Cortex of kidney (tissue), 1 donor: ENCODE data around the gene RNF166.

Source experiments
- DNase-seq: peaks from one replicate; lab custom pipeline; 2025; lab: John Stamatoyannopoulos, UW

The RNF166 gene

DNA sequence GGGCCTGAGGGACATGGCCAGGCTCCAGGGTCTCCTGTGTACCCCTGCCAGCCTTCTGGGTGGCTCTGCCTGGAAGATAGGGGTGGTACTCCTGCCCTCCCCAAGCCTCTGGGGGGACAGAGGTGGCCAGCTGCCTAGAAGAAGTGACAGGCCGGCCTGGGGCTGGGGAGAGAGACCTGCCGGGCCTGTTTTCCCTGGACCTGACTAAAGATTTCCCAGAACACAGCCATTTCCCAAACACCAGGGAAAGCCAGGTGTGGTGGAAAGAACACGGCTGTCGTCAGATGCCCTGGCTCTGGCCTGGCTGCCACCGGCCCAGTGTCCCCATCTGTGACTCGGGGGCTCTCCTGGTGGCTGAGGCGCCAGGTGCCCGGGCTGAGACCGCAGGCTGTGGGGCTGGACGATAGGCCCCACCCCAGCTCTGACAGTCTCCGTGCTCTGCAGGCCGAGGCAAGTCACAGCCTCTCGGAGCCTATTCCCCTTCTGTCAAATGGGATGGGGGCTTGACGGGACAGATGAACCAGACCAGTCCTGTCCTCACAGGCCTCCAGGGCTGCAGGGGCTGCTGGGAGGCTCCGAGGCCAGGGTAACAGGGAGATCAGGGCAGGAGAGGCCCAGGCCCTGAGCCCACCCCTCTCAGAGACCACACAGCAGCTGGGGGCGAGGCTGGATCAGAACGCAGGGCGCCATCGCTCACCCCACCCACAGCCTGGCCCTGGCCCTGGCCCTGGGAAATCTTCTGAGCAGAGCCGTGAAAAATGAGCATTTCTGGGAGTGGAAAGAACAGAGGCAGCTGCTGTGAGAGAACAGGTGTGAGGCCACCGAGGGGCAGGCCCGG is 33.1 kb upstream of the RNF166 start:
- no peak for DNase-seq

DNA sequence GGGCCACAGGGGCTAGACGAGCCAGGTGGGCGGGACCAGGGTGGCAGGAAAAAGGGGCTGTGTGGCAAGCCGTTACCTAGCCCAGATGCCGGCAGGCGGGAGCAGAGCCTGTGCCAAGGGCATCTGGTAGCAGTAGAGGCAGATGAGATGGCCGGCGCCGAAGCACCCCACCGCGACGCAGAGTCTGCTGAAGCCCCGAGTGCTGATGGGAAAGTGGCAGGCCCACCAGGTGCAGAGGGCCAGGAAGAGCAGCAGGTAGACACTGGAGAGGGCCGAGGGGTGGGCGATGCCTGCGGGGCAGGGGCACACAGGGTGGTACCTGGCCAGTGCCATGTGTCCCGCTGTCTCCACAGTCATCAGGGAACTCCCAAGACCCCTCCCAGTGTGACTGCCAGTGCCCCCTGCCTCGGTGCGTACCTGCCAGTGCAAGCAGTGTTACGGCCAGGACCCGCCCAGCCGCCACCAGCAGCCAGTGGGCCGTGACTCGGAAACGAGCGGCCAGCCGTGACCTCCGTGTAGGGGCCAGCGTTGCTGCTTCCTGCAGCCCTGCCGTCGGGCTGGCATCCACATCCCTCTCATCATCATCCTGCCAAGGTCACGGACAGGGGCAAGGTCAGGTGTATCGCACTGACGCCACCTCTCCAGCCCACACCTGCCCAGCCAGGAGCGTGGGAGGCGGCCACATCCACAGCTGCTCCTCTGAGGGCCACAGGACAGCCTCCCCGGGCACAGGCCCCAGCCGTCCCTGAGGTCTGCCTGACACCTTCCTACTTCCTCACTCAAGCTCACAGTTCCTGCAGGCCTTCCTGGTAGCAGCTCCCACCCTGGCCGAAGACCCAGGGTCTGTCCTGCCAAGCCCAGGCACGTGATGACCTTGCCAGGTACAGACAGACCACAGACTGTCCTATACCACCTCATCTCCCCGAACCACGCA is 32.2 kb upstream of the RNF166 start:
- DNase-seq = no peak

DNA sequence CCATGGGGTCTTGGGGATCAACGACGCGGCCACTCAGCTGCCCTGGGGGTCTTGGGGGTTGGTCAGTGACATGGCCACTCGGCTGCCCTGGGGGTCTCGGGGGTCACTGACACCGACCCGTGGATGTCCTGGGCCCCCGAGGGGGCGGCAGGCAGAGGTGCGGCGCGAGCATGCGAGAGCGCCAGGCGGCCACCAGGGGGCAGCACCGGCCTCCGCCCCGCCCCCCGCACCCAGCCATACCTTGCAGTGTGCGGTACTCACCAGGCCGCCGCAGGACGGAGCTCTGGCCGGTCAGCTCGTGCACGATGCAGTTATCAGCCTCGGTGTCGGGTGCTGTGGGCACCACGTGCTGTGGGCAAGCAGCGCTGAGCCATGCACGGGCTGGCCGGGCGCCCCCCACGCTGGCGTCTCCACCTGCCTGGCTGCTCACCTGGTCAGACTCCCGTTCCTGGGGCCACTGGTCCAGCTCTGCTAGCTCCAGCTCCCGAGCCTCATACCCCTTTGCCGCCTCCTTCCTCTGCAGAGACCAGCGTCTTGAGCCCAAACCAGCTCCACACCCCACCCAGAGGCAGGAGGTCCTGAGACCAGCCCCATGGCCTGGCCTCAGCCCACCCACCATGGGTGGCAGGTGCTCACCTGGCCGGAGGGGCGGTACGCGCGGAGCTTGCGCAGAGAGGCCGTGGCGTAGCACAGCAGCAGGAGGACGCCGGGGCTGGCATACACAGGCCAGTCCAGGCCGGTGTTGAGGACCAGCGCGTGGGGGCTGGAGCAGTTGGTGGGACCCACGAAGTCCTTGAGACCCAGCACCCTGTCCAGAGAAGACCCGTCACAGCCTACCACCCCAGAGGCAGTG is 31.3 kb upstream of the RNF166 start:
- DNase-seq = no peak

DNA sequence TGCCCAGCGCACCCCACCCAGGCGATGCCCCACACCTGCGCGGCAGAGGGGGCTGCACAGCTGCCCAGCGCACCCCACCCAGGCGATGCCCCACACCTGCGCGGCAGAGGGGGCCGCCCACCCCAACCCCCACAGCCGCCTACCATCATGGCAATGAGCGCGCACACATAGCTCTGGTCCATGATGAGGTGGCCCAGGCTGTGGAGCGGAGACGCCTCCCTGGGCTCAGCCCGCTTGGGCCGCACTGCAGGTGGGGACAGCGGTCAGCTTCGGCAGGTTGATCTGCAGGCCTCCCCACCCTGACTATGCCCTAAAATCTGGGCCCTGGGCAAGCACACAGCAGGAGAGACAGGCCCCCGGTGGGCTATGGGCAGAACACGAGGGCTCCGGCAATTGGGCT is 30.3 kb upstream of the RNF166 start:
- no peak for DNase-seq

DNA sequence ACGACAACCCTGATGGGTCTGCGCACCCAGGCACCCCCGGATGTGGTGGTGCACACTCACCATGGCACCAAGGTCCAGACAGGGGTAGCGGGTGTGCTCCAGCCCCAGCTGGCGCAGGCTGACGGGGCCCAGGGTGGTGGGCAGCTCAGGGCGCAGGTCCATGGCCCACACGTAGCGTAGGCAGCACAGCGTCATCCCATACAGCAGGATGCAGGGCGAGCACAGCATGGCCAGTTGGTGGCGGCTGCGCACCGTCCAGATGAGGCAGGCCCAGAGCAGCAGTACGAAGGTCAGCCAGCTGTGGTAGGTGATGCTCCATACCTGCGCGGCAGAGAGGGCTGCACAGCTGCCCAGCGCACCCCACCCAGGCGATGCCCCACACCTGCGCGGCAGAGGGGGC is 29.9 kb upstream of the RNF166 start:
- no peak for DNase-seq

DNA sequence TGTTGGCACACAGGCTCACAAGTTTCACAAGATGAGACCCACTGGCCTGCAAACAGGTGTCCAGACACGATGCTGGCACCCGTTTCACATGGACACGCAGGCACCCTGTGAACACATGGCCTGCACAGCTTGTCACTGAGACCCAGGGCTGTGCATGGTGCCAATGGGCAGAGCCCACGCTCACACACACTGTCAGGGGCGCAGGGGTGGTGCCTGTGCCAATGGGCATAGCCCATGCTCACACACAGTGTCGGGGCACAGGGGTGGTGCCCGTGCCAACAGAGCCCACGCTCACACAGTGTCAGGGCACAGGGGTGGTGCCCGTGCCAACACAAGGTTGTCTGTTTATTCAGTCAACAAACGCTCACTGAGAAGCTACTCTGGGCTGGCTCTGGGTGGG is 29.4 kb upstream of the RNF166 start:
- no peak for DNase-seq

DNA sequence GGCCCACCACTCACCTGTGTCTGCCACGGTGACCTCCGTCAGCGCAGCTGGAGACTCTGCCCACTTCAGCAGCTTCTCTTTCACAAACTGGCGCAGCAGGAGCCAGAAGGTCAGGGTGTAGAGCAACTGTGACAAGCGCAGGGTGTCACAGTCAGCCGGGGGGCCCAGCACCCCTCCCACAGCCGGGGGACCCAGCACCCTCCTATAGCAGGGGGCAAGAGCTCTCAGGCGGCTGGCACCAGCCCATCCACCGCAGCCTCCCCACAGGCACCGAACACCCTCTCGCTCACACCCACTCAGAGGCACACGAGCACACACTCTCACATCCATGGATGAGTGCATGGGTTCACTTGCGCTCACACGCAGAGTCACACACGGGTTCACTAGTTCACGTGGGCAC is 28.9 kb upstream of the RNF166 start:
- no peak for DNase-seq

DNA sequence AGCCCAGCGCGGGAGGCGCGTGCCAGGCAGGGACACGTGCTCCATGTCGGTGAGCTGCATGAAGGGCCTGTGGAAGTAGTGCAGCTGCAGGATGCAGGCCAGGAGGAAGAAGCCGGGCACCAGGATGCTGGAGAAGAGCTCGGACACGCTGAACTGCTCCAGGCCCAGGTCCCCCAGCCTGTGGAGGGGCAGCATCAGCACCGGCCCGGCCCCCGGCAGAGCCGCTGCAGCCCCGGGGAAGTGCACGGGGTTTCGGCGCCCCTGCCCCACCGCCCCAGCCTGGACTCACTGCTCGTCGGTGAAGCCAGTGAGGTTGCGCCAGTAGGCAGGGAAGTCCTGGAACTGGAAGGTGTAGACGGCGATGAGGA is 28.1 kb upstream of the RNF166 start:
- no peak for DNase-seq

DNA sequence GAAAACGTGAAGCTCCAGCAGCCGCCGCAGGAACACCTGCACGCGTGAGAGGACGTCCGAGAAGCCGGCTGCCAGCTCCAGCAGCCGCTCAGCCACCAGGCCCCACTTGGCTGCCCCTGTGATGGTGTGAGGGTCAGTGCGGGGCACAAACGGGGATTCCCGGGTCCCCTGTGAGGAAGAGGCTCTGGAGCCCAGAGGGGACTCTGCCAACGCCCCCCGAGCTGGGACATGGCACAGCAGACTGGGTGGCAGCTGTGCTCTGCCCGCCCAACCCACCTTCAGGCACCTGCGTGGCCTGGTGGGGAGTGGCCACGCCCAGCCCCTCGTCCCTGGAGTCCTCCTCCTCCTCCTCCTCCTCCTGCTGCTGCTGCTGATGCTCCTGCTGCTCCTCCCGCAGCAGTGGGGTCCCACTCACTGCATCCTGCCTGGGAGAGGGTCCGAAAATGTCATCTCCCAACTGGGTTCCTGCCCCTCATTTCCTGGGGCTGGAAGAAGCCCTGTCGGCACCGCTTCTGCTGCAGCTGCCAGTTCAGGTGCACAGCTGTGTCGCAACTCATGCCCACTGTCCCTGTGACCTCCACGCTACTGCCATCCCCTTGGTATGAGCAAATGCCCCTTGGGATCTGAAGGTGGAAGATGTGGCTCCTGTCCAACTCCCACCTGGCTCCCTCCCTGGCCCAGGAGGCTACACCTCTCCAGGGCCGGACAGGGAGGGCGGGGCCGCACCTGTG is 27.6 kb upstream of the RNF166 start:
- DNase-seq = no peak

DNA sequence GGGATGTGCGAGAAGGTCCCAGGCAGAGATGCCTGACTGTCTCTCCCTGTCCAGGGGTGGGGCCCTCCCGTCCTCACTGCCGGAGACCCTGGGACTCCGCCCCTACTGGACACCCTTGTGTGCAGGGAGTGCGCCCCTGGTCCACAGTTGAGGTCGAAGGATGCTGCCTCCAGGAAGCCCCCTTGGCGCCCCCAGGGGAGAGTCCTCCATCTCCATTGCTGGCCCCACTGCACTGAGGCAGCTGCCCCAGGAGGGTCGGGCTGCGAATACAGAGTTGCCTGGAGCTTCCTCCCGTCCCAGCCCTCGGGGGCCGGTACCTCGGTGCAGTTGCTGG is 26.7 kb upstream of the RNF166 start:
- no peak for DNase-seq

DNA sequence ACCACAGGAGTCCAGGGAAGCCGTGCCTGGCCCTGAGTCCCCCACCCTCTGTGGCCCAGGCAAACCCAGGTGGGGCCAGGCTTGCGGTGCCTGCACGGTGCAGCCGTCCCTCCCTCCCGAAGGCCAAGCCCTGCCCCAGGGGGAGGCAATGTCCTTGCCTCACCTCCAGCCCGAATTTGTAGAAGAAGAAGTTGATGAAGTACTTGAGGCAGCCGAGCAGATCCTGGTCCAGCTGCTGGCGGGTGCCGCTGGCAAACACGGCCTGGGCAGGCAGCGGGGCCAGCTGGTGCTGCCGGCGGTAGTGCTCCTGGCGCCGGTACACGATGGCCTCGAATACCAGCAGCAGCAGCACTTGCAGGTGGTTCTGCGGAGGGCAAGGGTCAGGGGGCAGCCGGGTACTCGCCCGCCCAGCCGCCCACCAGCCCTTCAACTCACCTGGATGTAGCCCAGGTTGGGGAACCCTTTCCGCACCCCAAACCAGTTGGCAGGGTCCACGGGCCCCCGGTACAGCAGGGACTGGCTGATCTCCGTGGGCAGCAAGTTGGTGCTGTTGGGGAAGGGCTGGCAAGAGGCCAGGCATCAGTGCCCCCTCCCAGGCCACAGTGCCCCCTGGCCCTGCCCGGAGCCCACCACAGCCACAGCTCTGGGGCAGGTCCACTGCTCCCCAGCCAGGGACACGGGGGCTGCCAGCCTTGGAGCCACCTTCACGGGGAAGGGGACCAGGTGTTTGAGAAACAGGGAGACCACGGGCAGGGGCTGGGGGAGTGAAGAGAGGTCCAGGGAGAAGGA is 26.2 kb upstream of the RNF166 start:
- no peak for DNase-seq

DNA sequence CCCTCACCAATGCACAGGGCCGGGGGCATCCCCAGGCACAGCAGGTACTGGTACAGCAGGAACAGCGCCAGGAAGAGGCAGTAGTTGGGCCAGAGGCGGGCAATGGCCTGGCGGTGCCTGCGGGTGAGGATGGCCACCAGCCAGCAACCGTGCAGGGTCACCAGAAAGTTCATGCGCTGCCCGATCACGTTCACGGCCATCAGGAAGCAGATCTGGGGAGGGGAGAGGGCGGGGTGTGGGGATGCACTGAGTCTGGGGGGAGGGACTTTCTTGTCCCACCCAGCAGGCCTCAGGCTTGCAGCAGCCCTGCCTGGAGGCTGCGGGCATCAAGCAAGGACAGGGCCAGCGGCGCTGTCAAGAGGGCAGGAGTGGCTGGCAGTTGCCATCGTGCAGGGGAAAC is 25.5 kb upstream of the RNF166 start:
- no peak for DNase-seq

DNA sequence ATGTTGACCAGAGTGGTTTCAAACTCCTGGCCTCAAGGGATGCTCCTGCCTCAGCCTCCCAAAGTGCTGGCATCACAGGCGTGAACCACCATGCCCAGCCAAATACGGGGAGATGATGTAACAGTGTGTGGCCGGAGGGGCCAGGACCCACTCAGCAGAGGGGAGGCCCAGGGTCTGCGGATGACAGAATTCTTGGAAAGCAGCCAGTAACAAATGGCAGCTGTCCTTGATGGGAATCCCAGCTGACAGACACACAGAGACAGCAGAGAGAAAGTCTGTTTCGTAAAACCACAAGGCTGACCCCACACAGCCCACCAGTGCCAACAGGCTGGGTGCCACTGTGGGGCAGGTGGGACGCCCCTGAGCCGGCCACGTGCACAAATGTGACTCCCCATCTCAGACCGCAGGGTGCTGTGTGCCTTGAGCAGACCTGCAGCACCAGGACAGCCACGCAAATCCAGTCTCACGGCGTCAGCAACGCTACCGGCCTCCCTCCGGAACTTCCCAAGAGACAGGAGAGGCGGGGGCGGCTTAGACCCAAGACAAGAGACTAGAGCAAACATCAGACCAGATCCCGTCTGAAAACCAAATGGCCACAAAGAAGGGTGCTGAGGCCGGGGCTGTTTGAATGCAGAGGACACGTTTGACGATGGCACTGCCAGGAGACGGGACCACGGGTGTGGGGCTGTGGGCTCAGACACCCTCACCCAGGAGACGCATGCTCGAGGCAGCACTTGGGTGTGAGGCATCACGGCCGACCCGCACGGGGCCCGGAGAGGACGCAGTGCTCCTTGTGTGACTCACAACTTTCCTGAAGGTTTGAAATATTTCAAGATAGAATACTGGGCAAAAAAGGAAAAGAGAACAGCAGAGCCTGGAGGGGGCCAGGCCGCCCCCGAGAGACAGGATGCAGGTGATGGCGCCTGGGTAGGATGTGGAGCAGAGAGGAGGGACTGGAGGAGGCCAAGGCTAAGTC is 24.7 kb upstream of the RNF166 start:
- no peak for DNase-seq

DNA sequence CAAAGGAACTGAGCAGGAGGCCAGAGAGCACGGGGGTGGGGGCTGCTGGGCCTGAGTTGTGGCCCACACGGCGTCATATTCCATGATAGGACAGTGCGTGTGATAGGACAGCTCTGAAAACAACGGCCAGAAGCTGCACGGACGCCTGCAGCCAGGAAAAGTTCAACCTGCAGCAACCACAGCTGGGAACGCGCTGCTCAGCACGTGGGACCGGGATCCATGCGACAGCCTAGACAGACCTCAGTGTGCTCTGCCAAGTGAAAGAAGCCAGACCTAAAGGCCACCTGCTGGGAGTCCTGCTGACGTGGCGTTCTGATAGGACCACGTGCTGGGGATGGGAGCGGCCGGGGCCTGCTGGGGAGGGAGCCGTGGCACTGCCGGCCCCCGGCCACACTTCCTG is 21.7 kb upstream of the RNF166 start:
- no peak for DNase-seq

DNA sequence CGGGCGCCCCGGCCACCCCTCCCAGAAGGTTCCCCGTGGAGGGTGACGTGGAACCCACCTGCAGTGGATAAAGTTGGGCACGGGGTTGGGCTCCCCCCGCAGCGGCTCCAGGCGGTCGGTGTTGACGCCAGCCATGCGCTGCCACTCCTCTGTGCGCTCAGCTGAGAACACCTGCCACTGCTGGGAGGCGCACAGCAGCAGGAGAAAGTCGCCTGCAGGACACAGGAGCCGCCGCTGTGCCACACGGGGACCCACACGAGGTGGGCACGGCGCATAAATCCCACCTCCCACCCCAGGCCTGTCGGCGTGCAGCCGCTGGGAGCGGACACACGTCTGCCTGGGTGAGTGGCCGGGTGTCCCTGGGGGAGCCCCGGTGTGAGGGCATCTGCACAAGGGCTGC is 20.8 kb upstream of the RNF166 start:
- DNase-seq = no peak

DNA sequence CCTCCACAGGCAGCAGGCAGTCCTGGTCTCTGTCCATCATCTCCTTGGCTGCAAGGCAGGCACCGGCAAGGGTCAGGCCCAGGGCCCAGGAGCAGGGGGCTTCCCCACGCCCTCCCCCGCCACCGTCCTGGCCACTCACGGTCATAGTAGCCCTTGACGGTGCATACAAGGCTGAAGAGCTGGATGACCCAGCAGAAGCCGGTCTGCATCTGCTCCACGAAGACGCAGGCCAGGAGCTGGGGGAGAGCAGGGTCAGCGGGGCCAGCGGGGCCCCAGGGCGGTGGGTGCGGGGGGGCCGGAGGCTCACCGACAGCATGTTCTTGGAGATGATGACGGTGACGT is 20.2 kb upstream of the RNF166 start:
- DNase-seq = no peak

DNA sequence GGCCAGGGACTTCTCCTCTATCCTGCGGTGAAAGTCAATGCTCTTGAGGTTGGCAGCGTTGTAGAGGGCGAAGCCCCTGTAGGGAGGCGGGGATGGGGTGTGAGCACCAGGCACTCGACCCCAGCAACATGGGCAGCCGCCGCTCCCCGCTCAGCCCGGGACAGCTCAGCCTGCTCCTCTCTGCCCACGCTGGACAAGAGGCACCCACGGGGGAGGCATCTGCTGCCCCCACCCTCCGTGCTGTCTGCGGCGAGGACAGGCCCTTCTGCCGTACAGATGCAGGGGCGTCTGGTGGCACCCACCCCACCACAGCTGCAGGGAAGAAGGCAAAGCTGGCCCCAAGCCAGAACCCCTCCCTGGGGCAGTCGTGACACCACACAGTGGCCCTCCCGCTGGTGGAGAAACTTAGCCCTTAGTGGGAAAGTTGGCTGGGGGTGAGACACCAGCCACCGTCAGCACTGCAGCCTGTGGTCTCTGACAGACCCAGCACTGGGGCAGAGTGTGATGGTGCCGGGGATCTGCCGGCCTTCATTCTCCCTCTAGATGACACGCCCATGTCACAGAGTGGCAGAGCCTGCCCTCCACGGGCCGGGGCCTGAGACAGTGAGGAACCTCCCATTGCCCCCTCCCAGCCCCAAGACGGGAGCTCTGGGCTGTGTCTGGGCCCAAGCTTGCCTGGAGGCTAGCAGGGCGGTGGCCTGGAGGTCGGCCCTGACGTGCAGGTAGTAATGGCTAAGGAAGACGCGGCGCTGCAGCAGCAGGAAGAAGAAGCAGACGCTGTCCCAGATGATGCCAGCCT is 19.6 kb upstream of the RNF166 start:
- DNase-seq = no peak

DNA sequence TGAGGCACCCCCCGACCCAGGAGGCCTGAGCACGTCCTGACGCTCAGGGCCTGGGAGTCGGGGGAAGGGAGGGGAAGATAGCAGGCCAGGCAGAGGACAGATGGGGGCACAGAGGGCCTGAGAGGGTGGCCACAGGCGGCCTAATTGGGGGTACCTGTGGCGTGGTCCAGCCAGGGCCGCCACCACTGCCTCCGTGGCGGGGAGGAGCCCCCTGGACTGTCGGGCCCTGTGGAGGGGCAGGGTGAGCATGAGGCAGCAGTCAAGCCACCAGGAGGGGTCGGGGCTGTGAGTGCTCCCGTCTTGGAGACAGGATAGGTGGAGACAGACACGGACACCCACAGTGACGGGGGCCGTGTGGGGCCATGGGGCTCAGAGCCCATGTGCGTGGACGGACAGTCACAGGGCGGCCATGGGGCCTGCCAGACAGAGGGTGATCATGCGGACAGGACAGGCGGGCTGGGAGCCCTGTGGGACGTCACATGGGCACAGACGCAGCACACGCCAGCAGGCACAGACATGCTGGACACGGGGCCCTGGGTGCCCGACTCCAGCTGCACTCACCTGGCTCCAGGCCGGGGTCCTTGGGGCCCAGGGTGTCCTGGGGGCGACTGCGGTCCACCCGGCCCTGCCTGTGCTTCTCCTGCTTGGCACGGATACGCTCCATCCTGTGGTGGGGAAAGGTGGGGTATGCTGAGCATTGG is 18.8 kb upstream of the RNF166 start:
- DNase-seq = no peak
